ENCODE measurements around the gene UIMC1. TPM values are rescaled to one million over a fixed set of nuclear protein-coding genes. Genes with fewer than 3 reads are reported as not detected.

UIMC1 gene
- total RNA-seq = 77.3 TPM

DNA sequence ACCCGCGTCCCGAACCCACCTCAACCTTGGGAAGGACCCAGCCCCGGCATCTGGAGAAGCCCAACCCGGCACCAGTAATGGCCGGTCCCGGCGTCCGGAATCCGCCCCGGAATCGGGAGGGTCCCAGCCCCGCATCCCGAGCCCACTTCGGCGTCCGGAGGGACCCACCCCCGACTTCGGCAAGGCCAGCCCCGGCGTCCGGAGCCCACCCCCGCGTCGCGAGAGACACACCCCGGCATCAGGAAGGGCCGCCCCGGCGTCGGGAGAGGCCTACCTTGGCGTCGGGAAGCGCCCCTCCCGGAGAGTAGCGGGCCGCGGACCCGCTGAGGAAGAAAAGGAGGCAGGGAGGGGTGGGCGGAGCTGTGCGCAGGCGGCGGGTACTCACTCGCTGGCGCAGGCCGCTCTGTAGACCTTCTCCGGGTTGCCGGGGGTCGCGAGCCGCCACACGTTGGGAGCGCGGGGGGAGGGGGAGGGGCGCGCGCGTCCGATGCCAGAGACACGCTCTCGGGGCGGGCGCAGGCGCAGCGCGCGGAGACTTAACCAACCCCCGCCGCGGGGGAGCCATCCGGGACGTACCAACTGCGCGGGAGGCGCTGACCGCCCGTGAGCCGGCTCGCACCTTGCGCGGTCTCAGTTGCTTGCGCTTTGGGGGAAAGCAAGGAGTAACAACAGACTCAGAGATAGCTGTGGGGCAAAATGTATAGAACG lies at the start of gene UIMC1:
Gene UIMC1, minus strand, starts transcription at position 515 of the 708 bp plus-strand sequence. CDS start 24,164 bp downstream, outside the sequence.

GRCh38 chr5:177022386-177023302 lies 16.1 kb upstream of the UIMC1 start, which contains the start of gene ZNF346:
ZNF346 (plus strand) TSS chr5:177022696; CDS start chr5:177022739, 43 bp downstream.

DNA sequence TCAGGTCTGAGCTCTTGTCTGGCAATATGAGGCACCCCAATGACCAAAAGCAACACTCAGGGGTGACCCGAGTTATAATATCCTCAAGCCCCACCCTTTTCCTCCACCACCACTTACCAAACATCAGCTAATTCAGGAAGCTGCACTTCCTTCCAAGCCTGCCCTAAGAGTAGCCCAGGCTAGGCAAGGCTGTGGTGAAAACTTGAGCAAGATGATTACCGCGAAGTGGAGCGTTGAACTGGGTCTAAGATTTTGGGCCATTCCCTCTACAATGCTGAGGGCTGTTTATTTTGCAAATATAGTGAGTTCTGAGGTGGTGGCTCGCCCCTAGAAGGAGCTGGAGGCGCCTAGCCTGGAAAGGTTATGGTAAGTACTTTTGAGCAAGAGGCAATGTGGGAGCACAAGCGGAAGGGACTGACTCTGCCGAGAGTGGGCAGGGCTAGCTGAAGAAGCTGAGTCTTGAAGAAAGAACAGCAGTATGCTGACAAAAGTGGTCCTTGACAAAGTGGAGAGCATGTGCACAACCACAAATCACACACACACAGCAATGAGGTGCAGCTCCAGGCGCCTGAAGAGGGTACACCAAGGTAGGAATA lies 107.2 kb downstream of the UIMC1 start, which contains the start of gene HK3:
Gene HK3, minus strand, starts transcription at position 51 of the 596 bp plus-strand sequence. CDS start 3,187 bp downstream, outside the sequence.

Other genes starting within 250 kb of the UIMC1 start
- gene UNC5A, start 196.2 kb downstream of the UIMC1 start, total RNA-seq = 11.6 TPM
- 0.31 TPM for gene HK3, start 107.4 kb downstream of the UIMC1 start, total RNA-seq
- gene ZNF346, start 15.9 kb upstream of the UIMC1 start, total RNA-seq = 60.4 TPM
- gene FGFR4, start 80.1 kb upstream of the UIMC1 start, total RNA-seq = 4.1 TPM
- 126 TPM for gene NSD1, start 127.0 kb upstream of the UIMC1 start, total RNA-seq

Measured in parietal lobe (tissue), 1 donor.